Spleen (tissue), 7 donors: ENCODE measurements around the gene CCDC86.

Experiments
- CTCF ChIP-seq, 11 experiments: fragments of 200-600 bp in 7 of 11; fragments of 450-650 bp in 4 of 11; sonication (generic) in 4 of 11; IDR thresholded peaks in 8 of 11; conservative IDR thresholded peaks in 3 of 11; 1 replicate in 7 of 11; 2 replicates in 4 of 11; pipeline versions ENCODE4 v1.4.0 to v1.8.0; 2016 to 2021; ENCODE audit warnings: antibody characterized with exemption in 11 of 11, inconsistent platforms in 4 of 11, mild to moderate bottlenecking in 1 of 11
- POLR2A ChIP-seq, 3 donors: fragments of 450-650 bp; IDR thresholded peaks; one replicate each; pipeline ENCODE4 v1.5.1; 2017; ENCODE audit warnings: antibody characterized with exemption in 3 of 3, mild to moderate bottlenecking in 1 of 3
- donor health status: DM: no; HTN: no; CAD: no; lungs with moderate emphysema.
- donor health status: DM: no; HTN: no; CAD: no.
- donor health status: DM: no; HTN: no; CAD: no.

- no peak for TF ChIP-seq CTCF (IDR thresholded peaks at IDR 0.05 in 8 of 11, conservative IDR thresholded peaks at IDR 0.05 in 3 of 11)
- no peak for TF ChIP-seq POLR2A (IDR thresholded peaks at IDR 0.05)
Measured at GRCh38 chr11:60863550-60864521, 21.9 kb downstream of the CCDC86 start.
